AG09319 (cell line): ENCODE data around the gene HPD.

Source experiments
- DNase-seq: peaks from one replicate; pipeline ENCODE4 v3.0.0-alpha.2; 2010; ENCODE audit warnings: low read depth; ENCODE audit errors: extremely low read depth
- TF ChIP-seq, protein P1 (sequence below): IDR thresholded peaks from 2 replicates; pipeline ENCODE4 v1.5.1; 2011; ENCODE audit warnings: low read depth, mild to moderate bottlenecking, inconsistent platforms, low read length, moderate library complexity

HPD gene

GRCh38 chr12:121830588-121831265 is 27.9 kb downstream of the HPD start:
- no peak for DNase-seq
- TF ChIP-seq, protein P1, sequence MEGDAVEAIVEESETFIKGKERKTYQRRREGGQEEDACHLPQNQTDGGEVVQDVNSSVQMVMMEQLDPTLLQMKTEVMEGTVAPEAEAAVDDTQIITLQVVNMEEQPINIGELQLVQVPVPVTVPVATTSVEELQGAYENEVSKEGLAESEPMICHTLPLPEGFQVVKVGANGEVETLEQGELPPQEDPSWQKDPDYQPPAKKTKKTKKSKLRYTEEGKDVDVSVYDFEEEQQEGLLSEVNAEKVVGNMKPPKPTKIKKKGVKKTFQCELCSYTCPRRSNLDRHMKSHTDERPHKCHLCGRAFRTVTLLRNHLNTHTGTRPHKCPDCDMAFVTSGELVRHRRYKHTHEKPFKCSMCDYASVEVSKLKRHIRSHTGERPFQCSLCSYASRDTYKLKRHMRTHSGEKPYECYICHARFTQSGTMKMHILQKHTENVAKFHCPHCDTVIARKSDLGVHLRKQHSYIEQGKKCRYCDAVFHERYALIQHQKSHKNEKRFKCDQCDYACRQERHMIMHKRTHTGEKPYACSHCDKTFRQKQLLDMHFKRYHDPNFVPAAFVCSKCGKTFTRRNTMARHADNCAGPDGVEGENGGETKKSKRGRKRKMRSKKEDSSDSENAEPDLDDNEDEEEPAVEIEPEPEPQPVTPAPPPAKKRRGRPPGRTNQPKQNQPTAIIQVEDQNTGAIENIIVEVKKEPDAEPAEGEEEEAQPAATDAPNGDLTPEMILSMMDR = no peak

DNA sequence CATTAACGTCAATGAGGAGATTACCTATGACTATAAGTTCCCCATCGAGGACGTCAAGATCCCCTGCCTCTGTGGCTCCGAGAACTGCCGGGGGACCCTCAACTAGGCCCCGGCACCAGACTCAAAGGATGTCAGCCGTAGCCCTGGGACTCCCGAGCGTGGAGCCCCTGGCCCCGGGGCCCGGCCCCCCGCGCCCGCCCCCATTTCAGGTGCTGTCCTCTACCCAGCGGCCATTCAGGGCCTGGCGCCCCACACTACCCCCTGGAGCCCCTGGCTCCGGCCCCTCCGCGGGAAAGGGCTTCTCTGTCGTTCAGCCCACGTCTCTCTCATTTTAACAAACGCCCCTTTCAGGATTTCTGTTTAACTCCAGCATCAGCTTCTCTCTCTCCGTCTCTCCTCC is 28.5 kb downstream of the HPD start:
- no peak for DNase-seq
- TF ChIP-seq, protein P1 = no peak

- TF ChIP-seq, protein P1 = no peak
- no peak for DNase-seq
Observed at GRCh38 chr12:121829250-121829918, 29.3 kb downstream of the HPD start.

DNA sequence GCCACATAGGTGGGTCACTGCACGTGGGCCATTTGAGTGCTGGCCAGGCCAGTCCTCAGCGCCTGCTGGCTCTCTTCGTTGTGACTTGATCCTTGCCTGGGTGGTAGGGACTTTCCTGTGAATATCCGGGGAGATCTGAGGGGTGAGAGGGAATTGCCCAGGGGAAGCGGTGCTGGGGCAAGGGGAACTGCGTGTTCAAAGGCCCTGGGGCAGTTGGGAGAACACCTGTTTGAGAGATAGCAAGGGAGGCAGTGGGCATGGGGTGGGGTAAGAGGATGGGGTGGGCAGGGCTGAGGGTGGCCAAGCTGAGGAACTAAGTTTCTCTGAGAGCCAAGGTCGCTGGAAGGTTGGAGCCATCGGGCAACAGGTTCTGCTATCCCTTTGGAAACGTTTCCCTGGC is 29.8 kb downstream of the HPD start:
- TF ChIP-seq, protein P1 = no peak
- DNase-seq = no peak

GRCh38 chr12:121828306-121828705 is 30.4 kb downstream of the HPD start:
- DNase-seq = no peak
- TF ChIP-seq, protein P1 = no peak

DNA sequence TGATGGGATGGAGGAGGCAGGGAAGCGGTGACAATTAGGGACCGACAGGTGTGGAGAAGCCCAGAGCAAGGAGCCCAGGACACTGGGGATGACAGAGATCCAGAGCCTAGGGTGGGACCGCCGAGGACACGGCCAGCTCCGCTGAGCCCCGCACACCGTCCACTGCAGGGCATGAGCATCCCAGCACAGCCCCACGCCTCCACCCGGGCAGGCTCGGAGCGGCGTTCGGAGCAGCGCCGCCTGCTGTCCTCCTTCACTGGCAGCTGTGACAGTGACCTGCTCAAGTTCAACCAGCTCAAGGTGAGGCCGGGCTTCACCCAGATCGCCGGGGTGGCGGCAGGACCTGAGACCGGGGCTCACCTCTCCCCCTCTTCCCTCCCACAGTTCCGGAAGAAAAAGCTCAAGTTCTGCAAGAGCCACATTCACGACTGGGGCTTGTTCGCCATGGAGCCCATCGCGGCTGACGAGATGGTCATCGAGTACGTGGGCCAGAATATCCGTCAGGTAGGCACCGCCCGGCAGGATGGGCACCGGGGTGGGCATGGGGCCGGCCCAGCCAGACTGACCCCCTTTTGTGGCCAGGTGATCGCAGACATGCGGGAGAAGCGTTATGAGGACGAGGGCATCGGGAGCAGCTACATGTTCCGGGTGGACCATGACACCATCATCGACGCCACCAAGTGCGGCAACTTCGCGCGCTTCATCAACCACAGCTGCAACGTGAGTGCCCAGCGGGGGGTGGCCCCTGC is 31.1 kb downstream of the HPD start:
- no peak for DNase-seq
- TF ChIP-seq, protein P1 = no peak
